H1 (cell line): ENCODE measurements around the gene ABHD8. TPM values are rescaled to one million over a fixed set of nuclear protein-coding genes. Genes with fewer than 3 reads are reported as not detected.

Experiments used
- CHD7 ChIP-seq: fragments of 300-600 bp; sonication (generic); IDR thresholded peaks from 2 replicates; pipeline ENCODE4 v1.7.1; 2012; ENCODE audit warnings: low read length, moderate library complexity, mild to moderate bottlenecking, inconsistent platforms; ENCODE audit not compliant: insufficient replicate concordance
- CTBP2 ChIP-seq: IDR thresholded peaks from 2 replicates; pipeline ENCODE4 v1.7.0; 2011; ENCODE audit warnings: borderline replicate concordance, mild to moderate bottlenecking, moderate library complexity, mixed read lengths, low read length; ENCODE audit not compliant: insufficient read depth, insufficient read length
- GABPA ChIP-seq: IDR thresholded peaks from 2 replicates; pipeline ENCODE4 v1.6.1; 2011; ENCODE audit warnings: mild to moderate bottlenecking, low read length, moderate library complexity, borderline replicate concordance; ENCODE audit not compliant: insufficient read depth
- HDAC6 ChIP-seq: IDR thresholded peaks from one replicate; pipeline ENCODE4 v1.7.1; 2012; ENCODE audit warnings: low read depth, mild to moderate bottlenecking, inconsistent platforms, low read length, moderate library complexity
- NANOG ChIP-seq: IDR thresholded peaks from 2 replicates; pipeline ENCODE4 v1.6.1; 2011; ENCODE audit warnings: low read length, low read depth, mild to moderate bottlenecking, inconsistent platforms; ENCODE audit not compliant: insufficient read depth, poor library complexity, severe bottlenecking
- RAD21 ChIP-seq, 2 experiments: IDR thresholded peaks in 1 of 2; conservative IDR thresholded peaks in 1 of 2; 2 replicates each; pipeline ENCODE4 v1.6.1; 2011; ENCODE audit warnings: low read depth in 2 of 2, low read length in 2 of 2, improper control_type of control experiment in 1 of 2, inconsistent platforms in 1 of 2, mild to moderate bottlenecking in 1 of 2, moderate library complexity in 1 of 2
- SIN3A ChIP-seq, 2 experiments: IDR thresholded peaks in 1 of 2; conservative IDR thresholded peaks in 1 of 2; 2 replicates each; pipeline ENCODE4 v1.6.1; 2011 to 2012; ENCODE audit warnings: low read length in 2 of 2, improper control_type of control experiment in 1 of 2, low read depth in 1 of 2, mild to moderate bottlenecking in 1 of 2
- SP2 ChIP-seq: IDR thresholded peaks from 2 replicates; pipeline ENCODE4 v1.6.1; 2012; ENCODE audit warnings: mild to moderate bottlenecking, low read length, inconsistent platforms
- SUZ12 ChIP-seq: fragments of 200-600 bp; sonication (generic); IDR thresholded peaks from 2 replicates; pipeline ENCODE4 v1.6.1; 2012; ENCODE audit warnings: mild to moderate bottlenecking, inconsistent platforms, low read length, moderate library complexity, mixed read lengths
- polyA plus RNA-seq, 7 experiments: library from polyadenylated mRNA; depleted of rRNA in 3 of 7; stranded (reverse) in 5 of 7; unstranded in 2 of 7; fragments of >200 nt in 5 of 7; fragments of 200-250 nt in 2 of 7; gene quantifications; 1 replicate in 5 of 7; 2 replicates in 1 of 7; 4 replicates in 1 of 7; pipeline versions ENCODE4 v1.2.1 to v1.2.3, GENCODE V29; 2011 to 2013; ENCODE audit warnings: missing spikeins in 2 of 7, mixed read lengths in 2 of 7
- total RNA-seq: library from RNA; stranded (reverse); fragmentation: NEBNext Ultra II Directional; extraction: Animal tissue kit (Norgen Biotek cat#: 25700); gene quantifications from 2 replicates; pipeline ENCODE4 v1.2.1, GENCODE V29; 2021

The ABHD8 gene
- total and polyA plus RNA-seq, 2 of the 8 experiments (the other 6 are each of a cell fraction or from before 2014, with no cell fraction given), result 11.3 to 18.7 TPM

- no peak for TF ChIP-seq CHD7
- TF ChIP-seq SUZ12, result no peak
- no peak for TF ChIP-seq SIN3A (conservative IDR thresholded peaks at IDR 0.05 in 1 of 2, IDR thresholded peaks at IDR 0.05 in 1 of 2; ENCODE audit: low read depth in 1 of 2, low read length in 2 of 2)
- TF ChIP-seq HDAC6, result no peak
- TF ChIP-seq NANOG, result no peak
- no peak for TF ChIP-seq CTBP2
- TF ChIP-seq RAD21 (IDR thresholded peaks at IDR 0.05 in 1 of 2, conservative IDR thresholded peaks at IDR 0.05 in 1 of 2; ENCODE audit: low read depth in 2 of 2, low read length in 2 of 2), result no peak
- no peak for TF ChIP-seq GABPA
- no peak for TF ChIP-seq SP2
These were observed 53.2 kb downstream of the ABHD8 start (continued) for GRCh38 chr19:17249887-17250548.
